Ovary (tissue), 3 donors: ENCODE results near the gene OOSP1.

Experiments
- CTCF ChIP-seq, 3 donors: fragments of 450-650 bp in 2 of 3; fragments of 200-600 bp in 1 of 3; IDR thresholded peaks; one replicate each; pipeline versions ENCODE4 v1.5.1 to v1.8.0; 2016 to 2022; ENCODE audit warnings: antibody characterized with exemption in 3 of 3, mild to moderate bottlenecking in 1 of 3
- EP300 ChIP-seq: sonication (generic); formaldehyde crosslinking; IDR thresholded peaks from one replicate; pipeline ENCODE4 v1.6.1; 2017; ENCODE audit warnings: antibody characterized with exemption
- donor health status: DM: no; HTN: no; CAD: no.

- TF ChIP-seq CTCF (IDR thresholded peaks at IDR 0.05) (no peak), EP300 (no peak)
Measured at GRCh38 chr11:60005360-60005759, 67.1 kb downstream of the OOSP1 start.
